PC-3 (cell line): ENCODE measurements around the gene EXOC4. TPM values are rescaled to one million over a fixed set of nuclear protein-coding genes. Genes with fewer than 3 reads are reported as not detected.

Experiments
- ATAC-seq: fragments of 200-7000 bp; cut with Tn5 transposase; 2 replicates; pipeline ENCODE4 v1.9.1; 2020; ENCODE audit warnings: mild to moderate bottlenecking, moderate library complexity
- BruUV-seq: library from RNA; stranded (reverse); fragments of 400-500 nt; replicated peaks from 2 replicates; lab custom pipeline; 2021; lab: Mats Ljungman, UMichigan
- CTCF ChIA-PET: fragments of 300-600 bp; sonication (Branson Sonifier 250); formaldehyde crosslinking; loops from one replicate; lab custom pipeline; 2022; ENCODE audit warnings: antibody characterized with exemption; lab: Charles Lee
- POLR2A ChIA-PET: fragments of 300-600 bp; sonication (Branson Sonifier 250); formaldehyde crosslinking; loops from one replicate; lab custom pipeline; 2022; ENCODE audit warnings: antibody characterized with exemption; ENCODE audit not compliant: unreplicated experiment; lab: Charles Lee
- DNase-seq: peaks from one replicate; pipeline ENCODE4 v3.0.0-alpha.2; 2015
- H2AFZ ChIP-seq: fragments of 300-600 bp; sonication (generic); 2 replicates; pipeline ENCODE4 v1.6.0; 2016; ENCODE audit warnings: antibody characterized with exemption, low read length
- H3F3A ChIP-seq: fragments of 300-600 bp; sonication (generic); one replicate; pipeline ENCODE4 v1.6.0; 2017; ENCODE audit warnings: antibody characterized with exemption, low read length, control low read depth, mild to moderate bottlenecking; ENCODE audit not compliant: unreplicated experiment
- H3K27ac ChIP-seq: fragments of 300-600 bp; sonication (generic); 2 replicates; pipeline ENCODE4 v1.5.1; 2016; ENCODE audit warnings: mild to moderate bottlenecking, low read length
- H3K27me3 ChIP-seq: fragments of 300-600 bp; sonication (generic); 2 replicates; pipeline ENCODE4 v1.6.1; 2016; ENCODE audit warnings: low read length, mixed read lengths
- H3K36me3 ChIP-seq: fragments of 300-600 bp; sonication (generic); 2 replicates; pipeline ENCODE4 v1.6.1; 2016; ENCODE audit warnings: low read depth, mixed run types, low read length, mixed read lengths
- H3K4me1 ChIP-seq: fragments of 300-600 bp; sonication (generic); 2 replicates; pipeline ENCODE4 v1.5.1; 2016; ENCODE audit warnings: low read length; ENCODE audit not compliant: insufficient read depth
- H3K4me2 ChIP-seq: fragments of 300-600 bp; sonication (generic); 2 replicates; pipeline ENCODE4 v1.6.0; 2016; ENCODE audit warnings: low read length
- H3K4me3 ChIP-seq: fragments of 300-600 bp; sonication (generic); 2 replicates; pipeline ENCODE4 v1.5.1; 2016; ENCODE audit warnings: mild to moderate bottlenecking, low read length, mixed read lengths
- H3K79me2 ChIP-seq: fragments of 300-600 bp; sonication (generic); 2 replicates; pipeline ENCODE4 v1.6.1; 2017; ENCODE audit warnings: low read length, mixed read lengths
- H3K9ac ChIP-seq: fragments of 300-600 bp; sonication (generic); 2 replicates; pipeline ENCODE4 v1.6.0; 2016; ENCODE audit warnings: mild to moderate bottlenecking, low read length
- H3K9me2 ChIP-seq: fragments of 300-600 bp; sonication (generic); replicated peaks from 2 replicates; pipeline ENCODE4 v1.6.1; 2016; ENCODE audit warnings: mixed run types, low read length, mixed read lengths
- H3K9me3 ChIP-seq: fragments of 300-600 bp; sonication (generic); 2 replicates; pipeline ENCODE4 v1.6.1; 2016; ENCODE audit warnings: low read length, mixed read lengths
- H4K20me1 ChIP-seq: fragments of 300-600 bp; sonication (generic); 2 replicates; pipeline ENCODE4 v1.6.1; 2016; ENCODE audit warnings: low read length, mixed read lengths
- CTCF ChIP-seq: fragments of 300-600 bp; sonication (generic); conservative IDR thresholded peaks from 2 replicates; pipeline ENCODE4 v1.5.1; 2017; ENCODE audit warnings: antibody characterized with exemption, low read depth, mild to moderate bottlenecking, low read length
- EZH2 ChIP-seq: fragments of 300-600 bp; sonication (generic); IDR thresholded peaks from one replicate; pipeline ENCODE4 v1.6.1; 2017; ENCODE audit warnings: antibody characterized with exemption, mild to moderate bottlenecking, low read length; ENCODE audit not compliant: unreplicated experiment
- EZH2phosphoT487 ChIP-seq: fragments of 300-600 bp; sonication (generic); IDR thresholded peaks from 2 replicates; pipeline ENCODE4 v1.6.1; 2018; ENCODE audit warnings: mild to moderate bottlenecking, antibody characterized with exemption, low read length, borderline replicate concordance
- intact Hi-C: fragments of 100-400 bp; cut with micrococcal nuclease; formaldehyde crosslinking; loops from 2 replicates; pipeline ENCODE4 v1.9.0; 2023
- total RNA-seq: library from RNA; depleted of rRNA; stranded (reverse); fragments of >200 nt; gene quantifications from 2 replicates; pipeline ENCODE4 v1.2.3, GENCODE V29; 2014

The EXOC4 gene
- total RNA-seq, 1 experiment from 2014 or later, result 43.5 TPM

GRCh38 chr7:133359449-133359848 lies 106.6 kb downstream of the EXOC4 start:
- H3K27me3 ChIP-seq, result no peaks in the 10 kb centered on the region
- DNase-seq (no peak), ATAC-seq (no peak)
- no peak overlapping the region for H3K4me3 ChIP-seq
- H4K20me1 ChIP-seq, result no peaks in the 10 kb centered on the region
- no TSS peak for BruUV-seq
- H3K36me3 ChIP-seq, result no peaks in the 10 kb centered on the region
- H3K27ac ChIP-seq, result no peak overlapping the region
- intact Hi-C loops, result no loop called here
- H3K9ac ChIP-seq, result no peak overlapping the region
- H3K4me2 ChIP-seq, result no peak overlapping the region
- H3K9me3 ChIP-seq, result no peaks in the 10 kb centered on the region
- no peaks in the 10 kb centered on the region for H3F3A ChIP-seq
- no peak for TF ChIP-seq CTCF
- no peak for TF ChIP-seq EZH2
- TF ChIP-seq EZH2phosphoT487, result no peak
- ChIA-PET CTCF (interaction anchor here (0.6 kb wide), 1 partner anchor 474 kb away, joined by 4 read pairs; no protein-coding TSS in a partner anchor), POLR2A (no interaction called here)
- no peak overlapping the region for H2AFZ ChIP-seq
- H3K4me1 ChIP-seq, result no peaks in the 10 kb centered on the region
- no peaks in the 10 kb centered on the region for H3K79me2 ChIP-seq
- H3K9me2 ChIP-seq, result no peaks in the 10 kb centered on the region

- intact Hi-C loops, result no loop called here
- H3K27me3 ChIP-seq, result no peaks in the 10 kb centered on the region
- no peak overlapping the region for H3K9ac ChIP-seq
- H3K27ac ChIP-seq, result no peak overlapping the region
- H3K36me3 ChIP-seq, result no peaks in the 10 kb centered on the region
- POLR2A ChIA-PET, result no interaction called here
- no peaks in the 10 kb centered on the region for H3K79me2 ChIP-seq
- no peak overlapping the region for H2AFZ ChIP-seq
- H3K4me3 ChIP-seq, result no peak overlapping the region
- H3K4me2 ChIP-seq, result no peak overlapping the region
- no peaks in the 10 kb centered on the region for H3K4me1 ChIP-seq
- BruUV-seq, result no TSS peak
- DNase-seq (no peak), ATAC-seq (no peak)
- H4K20me1 ChIP-seq, result no peaks in the 10 kb centered on the region
- CTCF ChIA-PET, result no interaction called here
- no peaks in the 10 kb centered on the region for H3K9me2 ChIP-seq
- no peak for TF ChIP-seq CTCF
- no peak for TF ChIP-seq EZH2phosphoT487
- no peak for TF ChIP-seq EZH2
- no peaks in the 10 kb centered on the region for H3K9me3 ChIP-seq
- H3F3A ChIP-seq, result no peaks in the 10 kb centered on the region
Measured at GRCh38 chr7:133360201-133360600, 107.3 kb downstream of the EXOC4 start.

GRCh38 chr7:133361806-133362205 lies 108.9 kb downstream of the EXOC4 start:
- ChIA-PET CTCF (no interaction called here), POLR2A (no interaction called here)
- H3K36me3 ChIP-seq, result no peaks in the 10 kb centered on the region
- H3K79me2 ChIP-seq, result no peaks in the 10 kb centered on the region
- no peaks in the 10 kb centered on the region for H3K9me3 ChIP-seq
- no peak for DNase-seq
- no peaks in the 10 kb centered on the region for H3K27me3 ChIP-seq
- no peak overlapping the region for H3K4me2 ChIP-seq
- H3K9ac ChIP-seq, result no peak overlapping the region
- no TSS peak for BruUV-seq
- no peak for TF ChIP-seq EZH2phosphoT487
- no peak for TF ChIP-seq CTCF
- no peak for ATAC-seq
- no peak overlapping the region for H3K27ac ChIP-seq
- no peaks in the 10 kb centered on the region for H3K9me2 ChIP-seq
- no peaks in the 10 kb centered on the region for H4K20me1 ChIP-seq
- H2AFZ ChIP-seq, result no peak overlapping the region
- intact Hi-C loops, result no loop called here
- H3F3A ChIP-seq, result no peaks in the 10 kb centered on the region
- no peak overlapping the region for H3K4me3 ChIP-seq
- no peaks in the 10 kb centered on the region for H3K4me1 ChIP-seq
